HCT116 (cell line): ENCODE measurements around the gene UCN3.

Experiments
- ELF1 ChIP-seq: IDR thresholded peaks from 2 replicates; pipeline ENCODE4 v1.6.1; 2012; ENCODE audit warnings: low read depth, borderline replicate concordance
- FOSL1 ChIP-seq: IDR thresholded peaks from 2 replicates; pipeline ENCODE4 v1.6.1; 2012; ENCODE audit warnings: low read depth
- JUND ChIP-seq: IDR thresholded peaks from 2 replicates; pipeline ENCODE4 v1.6.1; 2012
- POLR2A ChIP-seq: IDR thresholded peaks from 2 replicates; pipeline ENCODE4 v1.7.0; 2011; ENCODE audit warnings: borderline replicate concordance; ENCODE audit not compliant: insufficient read depth, insufficient read length; ENCODE audit errors: extremely low read depth
- POLR2AphosphoS5 ChIP-seq: IDR thresholded peaks from 2 replicates; pipeline ENCODE4 v1.6.1; 2011; ENCODE audit warnings: mild to moderate bottlenecking, low read depth, low read length, moderate library complexity
- RAD21 ChIP-seq: IDR thresholded peaks from 2 replicates; pipeline ENCODE4 v1.6.1; 2012; ENCODE audit warnings: low read depth, mild to moderate bottlenecking
- SIN3A ChIP-seq: IDR thresholded peaks from 2 replicates; pipeline ENCODE4 v1.6.1; 2012; ENCODE audit warnings: low read depth
- YY1 ChIP-seq: IDR thresholded peaks from 2 replicates; pipeline ENCODE4 v1.6.1; 2011; ENCODE audit warnings: low read length, low read depth, moderate library complexity, mild to moderate bottlenecking; ENCODE audit not compliant: insufficient replicate concordance; ENCODE audit errors: extremely low read depth
- TF ChIP-seq, protein P1 (sequence below), 3 experiments: fragments of 200-600 bp in 1 of 3; sonication (generic) in 1 of 3; IDR thresholded peaks in 2 of 3; conservative IDR thresholded peaks in 1 of 3; 2 replicates each; pipeline ENCODE4 v1.5.1; 2012 to 2017; ENCODE audit warnings: low read depth in 2 of 3, low read length in 2 of 3, antibody characterized with exemption in 1 of 3, borderline replicate concordance in 1 of 3, control low read depth in 1 of 3, mild to moderate bottlenecking in 1 of 3, mixed read lengths in 1 of 3, mixed run types in 1 of 3, moderate library complexity in 1 of 3; ENCODE audit not compliant: insufficient read depth in 1 of 3

DNA sequence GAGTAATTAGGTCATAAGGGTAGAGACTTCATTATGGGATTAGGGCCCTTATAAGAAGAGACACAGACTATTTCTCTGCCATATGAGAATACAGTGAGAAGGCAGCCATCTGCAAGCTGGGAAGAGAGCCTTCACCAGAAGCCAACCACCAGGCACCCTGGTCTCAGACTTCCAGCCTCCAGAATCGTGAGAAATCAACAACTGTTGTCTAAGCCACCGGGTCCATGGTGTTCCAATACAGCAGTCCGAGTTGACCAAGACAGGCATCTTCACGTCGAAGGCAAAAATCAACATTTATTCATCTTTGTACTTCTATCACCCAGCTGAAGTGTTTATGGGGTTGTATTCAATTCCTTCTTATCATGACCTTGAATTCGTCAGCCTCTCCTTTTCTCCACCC lies 34.6 kb downstream of the UCN3 start:
- no peak for TF ChIP-seq JUND
- TF ChIP-seq ELF1 = no peak
- TF ChIP-seq RAD21 = no peak
- no peak for TF ChIP-seq POLR2AphosphoS5
- TF ChIP-seq POLR2A = no peak
- TF ChIP-seq, protein P1, sequence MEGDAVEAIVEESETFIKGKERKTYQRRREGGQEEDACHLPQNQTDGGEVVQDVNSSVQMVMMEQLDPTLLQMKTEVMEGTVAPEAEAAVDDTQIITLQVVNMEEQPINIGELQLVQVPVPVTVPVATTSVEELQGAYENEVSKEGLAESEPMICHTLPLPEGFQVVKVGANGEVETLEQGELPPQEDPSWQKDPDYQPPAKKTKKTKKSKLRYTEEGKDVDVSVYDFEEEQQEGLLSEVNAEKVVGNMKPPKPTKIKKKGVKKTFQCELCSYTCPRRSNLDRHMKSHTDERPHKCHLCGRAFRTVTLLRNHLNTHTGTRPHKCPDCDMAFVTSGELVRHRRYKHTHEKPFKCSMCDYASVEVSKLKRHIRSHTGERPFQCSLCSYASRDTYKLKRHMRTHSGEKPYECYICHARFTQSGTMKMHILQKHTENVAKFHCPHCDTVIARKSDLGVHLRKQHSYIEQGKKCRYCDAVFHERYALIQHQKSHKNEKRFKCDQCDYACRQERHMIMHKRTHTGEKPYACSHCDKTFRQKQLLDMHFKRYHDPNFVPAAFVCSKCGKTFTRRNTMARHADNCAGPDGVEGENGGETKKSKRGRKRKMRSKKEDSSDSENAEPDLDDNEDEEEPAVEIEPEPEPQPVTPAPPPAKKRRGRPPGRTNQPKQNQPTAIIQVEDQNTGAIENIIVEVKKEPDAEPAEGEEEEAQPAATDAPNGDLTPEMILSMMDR (IDR thresholded peaks at IDR 0.05 in 2 of 3, conservative IDR thresholded peaks at IDR 0.05 in 1 of 3; ENCODE audit: borderline replicate concordance in 1 of 3, insufficient read depth in 1 of 3, low read depth in 2 of 3, low read length in 2 of 3) = no peak
- no peak for TF ChIP-seq SIN3A
- TF ChIP-seq YY1 = no peak
- TF ChIP-seq FOSL1 = no peak
